ENCODE results near the gene DCHS1.

Gene DCHS1

DNA sequence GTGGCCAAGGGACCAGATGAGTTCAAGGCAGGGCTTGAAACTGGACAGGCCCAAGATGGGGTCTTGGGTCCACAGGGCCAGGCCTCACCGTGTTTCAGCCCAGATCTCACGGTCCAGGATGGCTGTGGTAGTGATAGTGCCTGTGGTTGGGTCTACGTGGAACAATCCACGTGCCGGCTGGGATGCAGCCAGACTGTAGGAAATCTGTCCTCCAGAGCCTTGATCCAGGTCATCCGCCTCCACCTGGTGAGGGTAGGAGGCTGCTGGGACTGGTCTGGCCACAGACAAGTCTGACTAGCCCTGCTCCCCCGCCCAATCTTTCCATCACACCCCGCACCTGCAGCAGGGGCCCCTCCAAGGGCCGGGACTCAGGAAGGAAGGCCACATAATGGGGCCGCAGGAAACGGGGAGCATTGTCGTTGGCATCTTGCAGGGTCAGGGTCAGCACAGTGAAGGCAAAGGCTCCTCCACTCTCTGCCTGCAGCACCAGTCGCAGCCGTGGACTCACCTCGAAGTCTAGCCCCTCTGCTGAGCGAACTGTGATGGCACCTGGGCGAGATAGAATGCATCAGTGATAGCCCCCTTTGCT, 29.7 kb downstream of the DCHS1 start:
- DNase-seq, result no peak

DNA sequence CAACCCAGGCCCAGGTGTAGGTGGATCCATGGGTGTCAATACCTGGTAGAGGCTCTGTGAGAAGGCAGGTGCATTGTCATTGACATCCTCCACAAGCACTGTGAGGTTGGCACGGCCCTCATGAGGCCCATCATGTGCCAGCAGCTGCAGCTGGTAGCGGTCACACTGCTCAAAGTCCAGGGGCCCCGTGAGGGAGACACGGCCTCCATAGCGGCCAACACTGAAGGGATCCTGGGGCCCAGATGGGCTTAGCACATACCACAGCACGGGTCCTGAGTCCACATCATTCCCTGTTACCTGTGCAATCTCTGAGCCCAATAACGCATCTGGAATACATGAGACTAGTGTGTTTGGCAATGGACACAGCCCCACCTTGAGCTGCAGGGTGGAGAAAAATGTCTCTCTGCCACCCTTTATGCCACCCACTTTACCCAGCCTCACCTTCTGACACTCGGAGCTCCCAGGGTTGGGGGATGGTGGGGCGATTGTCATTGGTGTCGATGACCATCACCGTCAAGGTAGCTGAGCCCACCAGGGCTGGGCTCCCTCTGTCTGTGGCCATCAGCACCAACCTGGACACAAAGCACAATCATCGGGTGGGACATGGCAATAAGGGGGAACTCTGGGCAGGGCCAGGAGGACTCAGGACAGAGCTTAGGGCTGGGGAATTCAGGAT, 30.3 kb downstream of the DCHS1 start:
- no peak for DNase-seq

DNA sequence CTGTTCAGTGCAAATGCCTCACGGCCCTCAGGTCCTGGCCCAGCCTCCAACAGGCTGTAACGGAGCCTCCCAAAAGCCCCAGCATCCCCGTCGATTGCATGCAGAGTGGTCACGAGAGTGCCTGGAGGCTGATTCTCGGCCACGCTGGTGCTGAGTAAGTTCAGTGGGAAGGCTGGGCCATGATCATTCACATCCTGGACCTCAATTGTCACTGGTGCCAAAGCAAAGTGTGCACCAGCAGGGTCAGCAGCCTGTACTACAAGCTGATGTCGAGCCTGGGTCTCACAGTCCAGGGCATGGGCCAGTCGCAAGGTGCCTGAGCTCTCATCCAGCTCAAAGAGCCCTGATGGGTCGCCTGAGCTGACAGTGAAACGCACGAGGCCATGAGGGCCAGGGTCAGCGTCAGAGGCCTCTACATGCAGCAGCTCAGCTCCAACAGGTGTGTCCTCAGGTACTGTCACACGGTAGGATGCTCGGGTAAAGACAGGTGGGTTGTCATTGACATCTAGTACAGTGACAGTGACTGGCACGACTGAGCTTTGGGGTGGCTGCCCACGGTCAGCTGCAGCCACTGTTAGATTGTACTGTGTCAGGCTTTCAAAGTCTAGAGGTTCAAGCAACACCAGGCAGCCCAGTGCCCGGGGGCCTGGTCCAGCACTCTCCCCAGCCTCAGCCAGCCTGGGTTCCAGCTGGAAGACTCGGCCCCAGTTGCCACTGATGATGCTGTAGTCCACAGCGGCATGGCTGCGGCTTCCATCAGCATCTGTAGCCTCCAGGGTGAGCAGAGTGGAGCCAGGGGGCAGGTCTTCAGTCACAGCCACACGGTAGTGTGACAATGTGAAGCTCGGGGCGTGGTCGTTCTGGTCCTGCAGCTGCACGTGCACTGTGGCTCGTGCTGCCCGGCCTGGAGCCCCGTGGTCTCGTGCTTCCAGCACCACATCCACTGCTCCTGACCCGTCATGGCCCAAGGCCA, 31.9 kb downstream of the DCHS1 start:
- DNase-seq, result no peak

DNA sequence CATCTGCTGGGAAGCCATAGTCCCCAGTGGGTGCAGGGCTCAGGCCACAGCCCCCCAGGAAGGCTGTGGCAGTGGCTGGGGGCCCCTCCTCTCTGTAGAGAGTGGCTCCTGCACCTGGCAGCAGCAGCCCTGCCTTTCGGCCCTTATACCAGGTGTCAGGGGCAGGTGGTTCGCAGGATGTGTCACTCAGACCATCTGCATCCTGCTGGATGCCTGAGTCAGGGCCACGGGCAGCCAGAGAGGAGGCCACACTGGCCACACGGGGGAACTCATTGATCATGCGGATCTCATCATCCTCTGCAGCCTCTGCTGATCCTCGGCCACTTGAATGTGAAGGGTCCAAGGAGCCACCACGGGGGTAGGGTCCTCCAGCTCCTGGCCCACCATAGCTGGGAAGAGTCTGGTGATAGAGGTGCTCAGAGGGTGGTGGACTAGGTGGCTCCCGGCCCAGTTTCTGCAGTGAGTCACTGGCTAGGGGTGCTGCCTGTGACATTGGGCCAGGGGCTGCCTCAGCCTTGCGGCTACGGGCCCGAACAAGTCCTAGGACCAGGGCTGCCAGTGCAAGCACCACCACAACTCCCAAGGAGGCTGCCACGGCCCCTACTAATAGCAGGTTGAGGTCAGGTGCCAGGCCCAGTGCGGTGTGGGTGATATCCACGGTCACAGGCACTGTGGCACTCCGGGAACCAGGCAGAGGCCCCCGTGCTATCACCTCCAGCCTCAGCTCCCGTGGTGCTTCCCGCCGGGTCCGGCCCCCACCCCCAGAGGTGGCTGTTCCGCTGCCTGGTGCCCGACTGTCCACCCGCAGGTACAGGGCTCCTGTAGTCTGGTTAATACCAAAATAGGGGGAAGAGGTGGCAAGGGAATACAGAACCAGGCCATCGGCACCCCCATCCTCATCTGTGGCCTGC, 33.1 kb downstream of the DCHS1 start:
- no peak for DNase-seq

GRCh38 chr11:6621711-6622211, 33.8 kb downstream of the DCHS1 start:
- no peak for DNase-seq

GRCh38 chr11:6620636-6621035, 35.0 kb downstream of the DCHS1 start:
- DNase-seq, result no peak

DNA sequence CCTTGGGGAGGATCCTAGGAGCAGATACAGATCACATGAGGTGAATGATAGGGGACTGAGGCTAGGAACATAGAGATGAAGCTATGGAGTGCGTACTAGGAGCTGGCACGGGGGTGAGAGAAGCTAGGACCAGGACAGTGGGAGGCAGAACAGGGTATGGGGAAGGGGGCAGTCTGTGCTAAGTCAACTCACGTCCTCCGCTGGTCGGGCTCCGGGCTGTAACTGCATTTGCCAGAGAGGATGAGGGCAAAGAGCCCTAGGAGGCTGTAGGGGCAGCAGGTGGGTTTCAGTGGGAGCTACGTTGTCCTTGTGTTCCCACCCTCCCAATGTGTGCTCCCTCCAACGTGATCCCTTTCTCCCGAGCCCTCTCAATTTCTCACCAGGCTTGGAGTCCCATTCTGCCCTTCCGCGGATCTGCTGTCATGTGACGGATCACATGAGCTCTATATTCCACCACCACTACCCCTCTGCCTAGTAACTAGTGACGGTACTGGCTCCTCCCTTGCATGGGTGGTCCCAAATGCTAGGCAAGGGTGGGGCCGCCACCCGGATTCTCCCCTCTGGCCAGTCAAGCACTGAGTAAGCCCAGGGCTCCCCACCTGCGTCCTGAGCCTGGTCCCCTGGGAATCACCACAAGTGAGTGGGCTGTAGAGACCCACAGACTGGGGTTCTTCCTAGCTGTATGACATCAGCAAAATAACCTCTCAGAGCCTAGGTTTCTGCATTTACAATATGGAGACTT, 36.4 kb downstream of the DCHS1 start, which contains the start of gene TPP1:
Gene TPP1 (minus strand): TSS at position 419 of the 742 bp plus-strand sequence. CDS start 22 bp downstream, at position 397.
- DNase-seq, result peak; percentile 86

- peak; percentile 57 for DNase-seq
Observed at GRCh38 chr11:6618117-6619003, 37.2 kb downstream of the DCHS1 start.

DNA sequence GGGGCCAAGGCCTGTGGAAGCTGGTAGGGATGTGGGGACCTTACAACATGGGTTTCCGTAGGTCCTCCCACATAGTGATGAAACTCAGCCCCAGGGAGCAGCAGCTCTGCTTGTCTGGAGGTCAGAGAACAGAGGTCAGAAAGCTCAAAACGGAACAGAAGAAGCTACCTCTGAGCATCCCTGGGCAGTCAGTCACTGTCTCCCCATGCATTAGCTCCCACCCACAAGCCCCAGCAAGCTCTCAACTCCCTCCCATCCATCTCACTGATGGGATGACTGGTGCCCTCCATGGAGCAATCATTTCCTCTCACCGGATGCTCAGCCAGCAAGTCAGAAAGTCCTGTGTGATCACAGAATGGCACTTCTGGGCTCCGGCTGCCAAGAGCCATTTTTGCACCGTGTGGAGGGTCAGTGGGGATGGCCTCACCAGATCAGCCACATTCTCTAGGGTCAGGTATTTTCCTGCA, 38.3 kb downstream of the DCHS1 start:
- DNase-seq, result no peak

DNA sequence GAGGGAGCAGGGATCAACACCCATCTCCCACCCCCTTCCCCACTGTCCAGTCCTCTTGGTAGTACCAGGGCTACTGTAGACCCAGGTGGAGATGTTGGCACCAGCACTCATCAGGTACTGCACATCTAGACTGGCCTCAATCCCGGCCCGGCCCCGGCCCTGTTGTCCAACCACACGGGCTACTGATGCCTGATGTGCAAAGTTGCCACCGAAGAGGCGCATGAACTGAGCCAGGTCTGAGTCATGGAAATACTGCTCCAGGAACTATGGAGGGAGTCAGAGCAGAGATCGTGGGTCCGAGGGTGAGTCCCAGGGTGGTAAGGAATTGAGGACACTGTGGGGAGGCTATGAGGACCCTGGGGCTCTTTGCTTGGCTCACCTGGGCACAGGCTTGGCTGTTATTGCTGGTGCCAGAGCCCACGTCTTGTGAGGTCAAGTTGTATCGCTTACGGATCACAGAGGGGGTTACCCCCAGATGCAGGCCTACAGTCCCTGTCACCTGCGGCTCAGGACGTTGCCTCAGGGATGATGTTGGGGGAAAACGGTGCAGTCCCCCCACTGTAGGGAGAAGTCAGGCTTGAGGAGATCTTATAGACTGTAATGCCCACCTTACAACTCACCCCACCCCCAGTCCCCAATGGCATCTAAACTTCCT, 38.9 kb downstream of the DCHS1 start:
- no peak for DNase-seq

GRCh38 chr11:6615882-6616585, 39.6 kb downstream of the DCHS1 start:
- DNase-seq, result no peak

DNA sequence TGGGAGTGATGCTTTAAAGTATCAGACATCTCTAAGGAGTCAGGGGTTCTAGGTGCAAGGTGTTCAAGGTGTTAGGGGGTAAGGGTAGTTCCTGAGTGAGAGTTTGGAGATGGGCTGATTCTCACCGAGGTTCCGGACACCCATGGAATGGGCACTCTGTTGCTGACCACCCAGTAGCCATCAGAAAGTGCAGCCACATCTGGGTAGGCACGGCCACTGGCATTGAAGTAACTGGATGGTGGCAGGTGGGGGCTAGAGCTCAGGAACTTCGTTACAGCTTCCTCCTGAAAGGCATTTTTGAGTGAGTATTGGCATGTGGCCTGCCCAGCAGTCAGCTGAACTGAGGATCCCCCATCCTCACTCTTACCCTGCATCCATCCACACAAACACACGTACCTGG, 40.6 kb downstream of the DCHS1 start:
- DNase-seq, result no peak

GRCh38 chr11:6614446-6614845, 41.2 kb downstream of the DCHS1 start:
- DNase-seq, result no peak

DNA sequence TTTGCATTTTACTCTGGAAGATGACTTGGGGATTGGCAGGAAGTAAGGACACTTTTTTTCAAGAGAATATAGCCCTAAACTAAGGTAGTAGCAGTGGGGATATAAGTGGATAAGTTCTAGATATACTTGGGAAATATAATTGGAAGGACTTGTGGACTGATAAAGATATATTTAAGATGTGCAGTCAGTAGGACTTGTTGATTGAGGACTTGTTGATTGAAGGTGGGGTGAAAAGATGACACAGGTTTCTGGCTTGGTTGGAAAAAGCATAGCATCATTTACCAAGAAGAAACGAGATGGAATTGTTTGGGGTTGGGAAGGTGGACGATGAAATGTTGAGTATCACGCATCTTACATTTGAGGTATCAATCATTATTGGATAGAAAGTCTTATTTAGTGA, 42.1 kb downstream of the DCHS1 start:
- no peak for DNase-seq

- peak; percentile 93 for DNase-seq
Observed at GRCh38 chr11:6612213-6613041, 43.2 kb downstream of the DCHS1 start, which contains the start of gene TAF10. TAF10 (minus strand) TSS chr11:6612216; CDS start chr11:6612189, 27 bp downstream.

DNA sequence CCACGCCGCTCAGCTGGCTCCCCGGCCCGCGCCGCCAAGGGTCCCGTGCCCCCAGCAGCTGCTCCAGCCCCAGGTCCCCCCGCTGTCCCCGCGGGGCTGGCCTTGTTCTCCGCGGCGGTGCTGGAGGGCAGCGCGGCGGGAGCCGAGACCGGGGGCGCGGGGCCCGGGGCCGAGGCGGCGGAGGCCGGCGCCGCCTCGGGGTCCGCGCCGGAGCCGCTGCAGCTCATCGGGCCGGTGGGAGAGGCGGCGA, 43.7 kb downstream of the DCHS1 start:
- no peak for DNase-seq

GRCh38 chr11:6611092-6611962, 44.3 kb downstream of the DCHS1 start:
- peak; percentile 35 for DNase-seq
